Endothelial cell of umbilical vein (primary cell): ENCODE data around the gene ELOVL1. TPM values are rescaled to one million over a fixed set of nuclear protein-coding genes. Genes with fewer than 3 reads are reported as not detected.

Experiments
- BruUV-seq: library from RNA; stranded (reverse); fragments of 400-500 nt; replicated peaks from 2 replicates; lab custom pipeline; 2021; lab: Mats Ljungman, UMichigan
- CTCF ChIA-PET: fragments of 300-600, 350-600 bp; sonication (Branson Sonifier 250); formaldehyde crosslinking; loops from one replicate; lab custom pipeline; 2021; ENCODE audit warnings: antibody characterized with exemption, inconsistent platforms; lab: Charles Lee
- POLR2A ChIA-PET: fragments of 300-600, 350-600 bp; sonication (Branson Sonifier 250); formaldehyde crosslinking; loops from one replicate; lab custom pipeline; 2021; ENCODE audit warnings: antibody characterized with exemption, inconsistent platforms; lab: Charles Lee
- DNase-seq: peaks from one replicate; pipeline ENCODE4 v3.0.0-alpha.2; 2011; ENCODE audit warnings: low read depth, low spot score
- FAIRE-seq: peaks from 2 replicates; lab custom pipeline; 2011; peaks lifted over from hg19 to GRCh38; lab: Jason Lieb, UNC
- H2AFZ ChIP-seq: 2 replicates; pipeline ENCODE4 v1.6.0; 2012; ENCODE audit warnings: low read depth, low read length, control low read depth, inconsistent platforms
- H3K27ac ChIP-seq: 2 replicates; pipeline ENCODE4 v1.5.1; 2011; ENCODE audit warnings: low read depth, mild to moderate bottlenecking, control low read depth, low read length, moderate library complexity; ENCODE audit not compliant: insufficient read depth
- H3K27me3 ChIP-seq, 2 experiments: 2 replicates each; pipeline versions ENCODE4 v1.6.0 to v1.6.1; 2011; ENCODE audit warnings: low read length in 2 of 2, mixed read lengths in 1 of 2; ENCODE audit not compliant: control insufficient read depth in 2 of 2, insufficient read depth in 2 of 2
- H3K36me3 ChIP-seq, 2 experiments: 2 replicates in 1 of 2; 3 replicates in 1 of 2; pipeline ENCODE4 v1.5.1; 2011; ENCODE audit warnings: low read length in 2 of 2, mild to moderate bottlenecking in 1 of 2, moderate library complexity in 1 of 2; ENCODE audit not compliant: control insufficient read depth in 2 of 2, insufficient read depth in 2 of 2; ENCODE audit errors: extremely low read depth in 1 of 2
- H3K4me1 ChIP-seq: 3 replicates; pipeline ENCODE4 v1.5.1; 2011; ENCODE audit warnings: mild to moderate bottlenecking, low read length; ENCODE audit not compliant: control insufficient read depth, insufficient read depth; ENCODE audit errors: extremely low read depth
- H3K4me2 ChIP-seq: 2 replicates; pipeline ENCODE4 v1.6.1; 2011; ENCODE audit warnings: low read length, control low read depth, mixed read lengths; ENCODE audit not compliant: insufficient read depth
- H3K4me3 ChIP-seq, 3 experiments: fragments of 200-600 bp in 1 of 3; sonication (generic), shearing (Covaris generic) in 1 of 3; replicated peaks in 1 of 3; 2 replicates each; pipeline ENCODE4 v1.5.1; 2011 to 2016; ENCODE audit warnings: control low read depth in 3 of 3, low read length in 3 of 3, mild to moderate bottlenecking in 2 of 3, inconsistent platforms in 1 of 3, low read depth in 1 of 3, moderate library complexity in 1 of 3; ENCODE audit not compliant: insufficient read depth in 1 of 3
- H3K79me2 ChIP-seq: 2 replicates; pipeline ENCODE4 v1.6.0; 2012; ENCODE audit warnings: low read length, inconsistent platforms; ENCODE audit not compliant: control insufficient read depth, insufficient read depth
- H3K9ac ChIP-seq: replicated peaks from 2 replicates; pipeline ENCODE3; 2011; ENCODE audit warnings: low read length, control low read depth; ENCODE audit not compliant: insufficient read depth; ENCODE audit errors: extremely low read depth
- H3K9me1 ChIP-seq: replicated peaks from 3 replicates; pipeline ENCODE4 v1.6.0; 2011; ENCODE audit warnings: mild to moderate bottlenecking, low read length; ENCODE audit not compliant: control insufficient read depth, insufficient read depth; ENCODE audit errors: extremely low read depth
- H3K9me3 ChIP-seq: replicated peaks from 2 replicates; pipeline ENCODE4 v1.5.1; 2012; ENCODE audit warnings: low read length, inconsistent platforms; ENCODE audit not compliant: control insufficient read depth, insufficient read depth
- H4K20me1 ChIP-seq: replicated peaks from 2 replicates; pipeline ENCODE3; 2011; ENCODE audit warnings: mild to moderate bottlenecking, low read length; ENCODE audit not compliant: control insufficient read depth, insufficient read depth; ENCODE audit errors: extremely low read depth
- CTCF ChIP-seq, 2 donors: IDR thresholded peaks; 1 replicate in 1 of 2; 2 replicates in 1 of 2; pipeline ENCODE4 v1.5.1; 2011; ENCODE audit warnings: low read length in 2 of 2, mild to moderate bottlenecking in 2 of 2, moderate library complexity in 2 of 2, control low read depth in 1 of 2, inconsistent platforms in 1 of 2, low read depth in 1 of 2; ENCODE audit not compliant: insufficient read depth in 1 of 2; ENCODE audit errors: extremely low read depth in 1 of 2
- EZH2 ChIP-seq: IDR thresholded peaks from 2 replicates; pipeline ENCODE4 v1.6.1; 2012; ENCODE audit warnings: borderline replicate concordance, low read depth, mild to moderate bottlenecking, moderate library complexity, low read length, inconsistent platforms; ENCODE audit not compliant: severe bottlenecking
- FOS ChIP-seq: IDR thresholded peaks from 2 replicates; pipeline ENCODE4 v1.6.1; 2011; ENCODE audit warnings: mild to moderate bottlenecking, low read length, moderate library complexity, borderline replicate concordance; ENCODE audit not compliant: insufficient read depth
- GATA2 ChIP-seq: IDR thresholded peaks from 2 replicates; pipeline ENCODE4 v1.7.0; 2011; ENCODE audit warnings: low read depth, mild to moderate bottlenecking, moderate library complexity, mixed read lengths, low read length; ENCODE audit not compliant: insufficient read length, insufficient read depth
- JUN ChIP-seq: IDR thresholded peaks from 2 replicates; pipeline ENCODE4 v1.6.1; 2011; ENCODE audit warnings: borderline replicate concordance, low read depth; ENCODE audit not compliant: insufficient read length, insufficient read depth
- MAX ChIP-seq: IDR thresholded peaks from 2 replicates; pipeline ENCODE4 v1.6.1; 2011; ENCODE audit not compliant: insufficient read depth, insufficient read length
- MYC ChIP-seq: IDR thresholded peaks from one replicate; pipeline ENCODE4 v1.6.1; 2011; ENCODE audit warnings: mild to moderate bottlenecking, low read depth, low read length
- POLR2A ChIP-seq: IDR thresholded peaks from 2 replicates; pipeline ENCODE4 v1.6.1; 2012; ENCODE audit warnings: low read depth, mild to moderate bottlenecking, control low read depth, low read length
- POLR2AphosphoS5 ChIP-seq: IDR thresholded peaks from 2 replicates; pipeline ENCODE4 v1.6.1; 2012; ENCODE audit warnings: low read depth, mild to moderate bottlenecking, control low read depth, low read length, moderate library complexity; ENCODE audit not compliant: insufficient read depth
- dilution Hi-C: fragments of 300-500 bp; cut with MboI; formaldehyde crosslinking; loops from one replicate; pipeline ENCODE4 v1.15.0; 2019; ENCODE audit warnings: low sequenced_read_pairs; ENCODE audit not compliant: extremely low pct_ligation_motif_present
- intact Hi-C: fragments of 100-400 bp; cut with micrococcal nuclease; formaldehyde crosslinking; loops from one replicate; pipeline ENCODE4 v1.10.0; 2022
- polyA plus RNA-seq, 4 experiments: library from polyadenylated mRNA; depleted of rRNA in 3 of 4; stranded (reverse) in 3 of 4; unstranded in 1 of 4; fragments of >200 nt; gene quantifications; 2 replicates each; pipeline versions ENCODE4 v1.2.1 to v1.2.3, GENCODE V29; 2011 to 2012; ENCODE audit warnings: missing spikeins in 1 of 4
- total RNA-seq: library from RNA; stranded (reverse); gene quantifications from 2 replicates; pipeline ENCODE4 v1.2.3, GENCODE V29; 2021

ELOVL1 gene
- total and polyA plus RNA-seq, 2 donors (not counting 3 experiments of a cell fraction or from before 2014, with no cell fraction given): 134 to 303 TPM

GRCh38 chr1:43351421-43352350 is 16.1 kb downstream of the ELOVL1 start:
- TF ChIP-seq POLR2AphosphoS5 (no peak), EZH2 (no peak), POLR2A (no peak), FOS (no peak), CTCF (IDR thresholded peaks at IDR 0.05; ENCODE audit: extremely low read depth in 1 of 2, insufficient read depth in 1 of 2, low read depth in 1 of 2, low read length in 2 of 2) (no peak), GATA2 (no peak), MYC (no peak), JUN (no peak), MAX (no peak)
- H3K9me1 ChIP-seq: no peaks in the 10 kb centered on the region
- no peak overlapping the region for H2AFZ ChIP-seq
- DNase-seq (no peak), FAIRE-seq (no peak)
- no peaks in the 10 kb centered on the region for H3K36me3 ChIP-seq
- dilution Hi-C loops (no loop called here), intact Hi-C loops (no loop called here)
- H3K27me3 ChIP-seq: no peaks in the 10 kb centered on the region
- H3K9ac ChIP-seq: no peak overlapping the region
- H3K4me2 ChIP-seq: no peak overlapping the region
- H3K4me3 ChIP-seq: no peak overlapping the region
- no peaks in the 10 kb centered on the region for H3K9me3 ChIP-seq
- peaks cover 3% of the 10 kb centered on the region for H3K4me1 ChIP-seq
- ChIA-PET CTCF (no interaction called here), POLR2A (no interaction called here)
- no peak overlapping the region for H3K27ac ChIP-seq
- no peaks in the 10 kb centered on the region for H3K79me2 ChIP-seq
- H4K20me1 ChIP-seq: no peaks in the 10 kb centered on the region
- BruUV-seq: no TSS peak
